Endothelial cell of umbilical vein (primary cell): ENCODE results near the gene ADNP. TPM values are rescaled to one million over a fixed set of nuclear protein-coding genes. Genes with fewer than 3 reads are reported as not detected.

ENCODE experiments used
- BruUV-seq: library from RNA; stranded (reverse); fragments of 400-500 nt; replicated peaks from 2 replicates; lab custom pipeline; 2021; lab: Mats Ljungman, UMichigan
- CTCF ChIA-PET: fragments of 300-600, 350-600 bp; sonication (Branson Sonifier 250); formaldehyde crosslinking; loops from one replicate; lab custom pipeline; 2021; ENCODE audit warnings: antibody characterized with exemption, inconsistent platforms; lab: Charles Lee
- POLR2A ChIA-PET: fragments of 300-600, 350-600 bp; sonication (Branson Sonifier 250); formaldehyde crosslinking; loops from one replicate; lab custom pipeline; 2021; ENCODE audit warnings: antibody characterized with exemption, inconsistent platforms; lab: Charles Lee
- DNase-seq: peaks from one replicate; pipeline ENCODE4 v3.0.0-alpha.2; 2011; ENCODE audit warnings: low read depth, low spot score
- FAIRE-seq: peaks from 2 replicates; lab custom pipeline; 2011; peaks lifted over from hg19 to GRCh38; lab: Jason Lieb, UNC
- H2AFZ ChIP-seq: 2 replicates; pipeline ENCODE4 v1.6.0; 2012; ENCODE audit warnings: low read depth, low read length, control low read depth, inconsistent platforms
- H3K27ac ChIP-seq: 2 replicates; pipeline ENCODE4 v1.5.1; 2011; ENCODE audit warnings: low read depth, mild to moderate bottlenecking, control low read depth, low read length, moderate library complexity; ENCODE audit not compliant: insufficient read depth
- H3K27me3 ChIP-seq, 2 experiments: 2 replicates each; pipeline versions ENCODE4 v1.6.0 to v1.6.1; 2011; ENCODE audit warnings: low read length in 2 of 2, mixed read lengths in 1 of 2; ENCODE audit not compliant: control insufficient read depth in 2 of 2, insufficient read depth in 2 of 2
- H3K36me3 ChIP-seq, 2 experiments: 2 replicates in 1 of 2; 3 replicates in 1 of 2; pipeline ENCODE4 v1.5.1; 2011; ENCODE audit warnings: low read length in 2 of 2, mild to moderate bottlenecking in 1 of 2, moderate library complexity in 1 of 2; ENCODE audit not compliant: control insufficient read depth in 2 of 2, insufficient read depth in 2 of 2; ENCODE audit errors: extremely low read depth in 1 of 2
- H3K4me1 ChIP-seq: 3 replicates; pipeline ENCODE4 v1.5.1; 2011; ENCODE audit warnings: mild to moderate bottlenecking, low read length; ENCODE audit not compliant: control insufficient read depth, insufficient read depth; ENCODE audit errors: extremely low read depth
- H3K4me2 ChIP-seq: 2 replicates; pipeline ENCODE4 v1.6.1; 2011; ENCODE audit warnings: low read length, control low read depth, mixed read lengths; ENCODE audit not compliant: insufficient read depth
- H3K4me3 ChIP-seq, 3 experiments: fragments of 200-600 bp in 1 of 3; sonication (generic), shearing (Covaris generic) in 1 of 3; replicated peaks in 1 of 3; 2 replicates each; pipeline ENCODE4 v1.5.1; 2011 to 2016; ENCODE audit warnings: control low read depth in 3 of 3, low read length in 3 of 3, mild to moderate bottlenecking in 2 of 3, inconsistent platforms in 1 of 3, low read depth in 1 of 3, moderate library complexity in 1 of 3; ENCODE audit not compliant: insufficient read depth in 1 of 3
- H3K79me2 ChIP-seq: 2 replicates; pipeline ENCODE4 v1.6.0; 2012; ENCODE audit warnings: low read length, inconsistent platforms; ENCODE audit not compliant: control insufficient read depth, insufficient read depth
- H3K9ac ChIP-seq: replicated peaks from 2 replicates; pipeline ENCODE3; 2011; ENCODE audit warnings: low read length, control low read depth; ENCODE audit not compliant: insufficient read depth; ENCODE audit errors: extremely low read depth
- H3K9me1 ChIP-seq: replicated peaks from 3 replicates; pipeline ENCODE4 v1.6.0; 2011; ENCODE audit warnings: mild to moderate bottlenecking, low read length; ENCODE audit not compliant: control insufficient read depth, insufficient read depth; ENCODE audit errors: extremely low read depth
- H3K9me3 ChIP-seq: replicated peaks from 2 replicates; pipeline ENCODE4 v1.5.1; 2012; ENCODE audit warnings: low read length, inconsistent platforms; ENCODE audit not compliant: control insufficient read depth, insufficient read depth
- H4K20me1 ChIP-seq: replicated peaks from 2 replicates; pipeline ENCODE3; 2011; ENCODE audit warnings: mild to moderate bottlenecking, low read length; ENCODE audit not compliant: control insufficient read depth, insufficient read depth; ENCODE audit errors: extremely low read depth
- EZH2 ChIP-seq: IDR thresholded peaks from 2 replicates; pipeline ENCODE4 v1.6.1; 2012; ENCODE audit warnings: borderline replicate concordance, low read depth, mild to moderate bottlenecking, moderate library complexity, low read length, inconsistent platforms; ENCODE audit not compliant: severe bottlenecking
- FOS ChIP-seq: IDR thresholded peaks from 2 replicates; pipeline ENCODE4 v1.6.1; 2011; ENCODE audit warnings: mild to moderate bottlenecking, low read length, moderate library complexity, borderline replicate concordance; ENCODE audit not compliant: insufficient read depth
- GATA2 ChIP-seq: IDR thresholded peaks from 2 replicates; pipeline ENCODE4 v1.7.0; 2011; ENCODE audit warnings: low read depth, mild to moderate bottlenecking, moderate library complexity, mixed read lengths, low read length; ENCODE audit not compliant: insufficient read length, insufficient read depth
- JUN ChIP-seq: IDR thresholded peaks from 2 replicates; pipeline ENCODE4 v1.6.1; 2011; ENCODE audit warnings: borderline replicate concordance, low read depth; ENCODE audit not compliant: insufficient read length, insufficient read depth
- MYC ChIP-seq: IDR thresholded peaks from one replicate; pipeline ENCODE4 v1.6.1; 2011; ENCODE audit warnings: mild to moderate bottlenecking, low read depth, low read length
- POLR2A ChIP-seq: IDR thresholded peaks from 2 replicates; pipeline ENCODE4 v1.6.1; 2012; ENCODE audit warnings: low read depth, mild to moderate bottlenecking, control low read depth, low read length
- POLR2AphosphoS5 ChIP-seq: IDR thresholded peaks from 2 replicates; pipeline ENCODE4 v1.6.1; 2012; ENCODE audit warnings: low read depth, mild to moderate bottlenecking, control low read depth, low read length, moderate library complexity; ENCODE audit not compliant: insufficient read depth
- dilution Hi-C: fragments of 300-500 bp; cut with MboI; formaldehyde crosslinking; loops from one replicate; pipeline ENCODE4 v1.15.0; 2019; ENCODE audit warnings: low sequenced_read_pairs; ENCODE audit not compliant: extremely low pct_ligation_motif_present
- intact Hi-C: fragments of 100-400 bp; cut with micrococcal nuclease; formaldehyde crosslinking; loops from one replicate; pipeline ENCODE4 v1.10.0; 2022
- polyA plus RNA-seq, 4 experiments: library from polyadenylated mRNA; depleted of rRNA in 3 of 4; stranded (reverse) in 3 of 4; unstranded in 1 of 4; fragments of >200 nt; gene quantifications; 2 replicates each; pipeline versions ENCODE4 v1.2.1 to v1.2.3, GENCODE V29; 2011 to 2012; ENCODE audit warnings: missing spikeins in 1 of 4
- total RNA-seq: library from RNA; stranded (reverse); gene quantifications from 2 replicates; pipeline ENCODE4 v1.2.3, GENCODE V29; 2021
- TF ChIP-seq, protein P1 (sequence below): IDR thresholded peaks from 2 replicates; pipeline ENCODE4 v1.6.1; 2011; ENCODE audit not compliant: insufficient read depth, insufficient read length
- TF ChIP-seq, protein P2 (sequence below), 2 donors: IDR thresholded peaks; 1 replicate in 1 of 2; 2 replicates in 1 of 2; pipeline ENCODE4 v1.5.1; 2011; ENCODE audit warnings: low read length in 2 of 2, mild to moderate bottlenecking in 2 of 2, moderate library complexity in 2 of 2, control low read depth in 1 of 2, inconsistent platforms in 1 of 2, low read depth in 1 of 2; ENCODE audit not compliant: insufficient read depth in 1 of 2; ENCODE audit errors: extremely low read depth in 1 of 2

Gene ADNP
- total and polyA plus RNA-seq, 2 donors (not counting 3 experiments of a cell fraction or from before 2014, with no cell fraction given), result 17.8 to 66.0 TPM

DNA sequence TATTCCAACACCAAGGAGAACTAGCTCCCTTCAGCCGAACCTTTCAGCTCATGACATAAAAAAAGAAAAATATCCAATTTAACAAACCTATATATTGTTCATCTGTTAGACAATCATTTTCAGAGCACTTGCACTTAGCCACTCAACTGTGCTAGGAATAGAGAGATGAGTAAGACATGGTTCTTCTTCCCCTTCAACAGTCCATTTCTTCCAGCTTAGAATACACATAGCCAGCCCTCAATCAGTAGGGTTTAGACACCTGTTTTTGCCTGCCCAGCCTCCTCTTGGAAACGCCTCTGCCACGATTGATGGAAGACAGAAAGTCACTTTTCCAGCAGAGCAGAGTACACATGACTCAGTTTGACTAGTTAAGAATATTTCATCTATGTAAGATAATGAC is 21.8 kb downstream of the ADNP start:
- Histone ChIP-seq H3K79me2 (peaks cover 99% of the 10 kb centered on the region), H3K4me2 (no peak overlapping the region), H3K27ac (no peak overlapping the region), H3K27me3 (no peaks in the 10 kb centered on the region), H3K36me3 (peaks cover 0 to 10% of the 10 kb centered on the region in 2 experiments), H3K4me3 (no peak overlapping the region), H3K9ac (no peak overlapping the region), H3K4me1 (peaks cover 11% of the 10 kb centered on the region), H4K20me1 (peaks cover 28% of the 10 kb centered on the region), H3K9me3 (no peaks in the 10 kb centered on the region), H2AFZ (no peak overlapping the region), H3K9me1 (no peaks in the 10 kb centered on the region)
- BruUV-seq, result no TSS peak
- dilution Hi-C loops, result no loop called here
- ChIA-PET POLR2A (no interaction called here), CTCF (interaction anchor here (0.8 to 3.7 kb wide), 5 partner anchors 14 to 116 kb away, joined by 3 to 16 read pairs (median 5); partner anchors contain the start of genes ADNP and BCAS4)
- TF ChIP-seq FOS (no peak), POLR2A (no peak), EZH2 (no peak), JUN (no peak), POLR2AphosphoS5 (no peak), GATA2 (no peak), MYC (no peak)
- TF ChIP-seq, protein P1, sequence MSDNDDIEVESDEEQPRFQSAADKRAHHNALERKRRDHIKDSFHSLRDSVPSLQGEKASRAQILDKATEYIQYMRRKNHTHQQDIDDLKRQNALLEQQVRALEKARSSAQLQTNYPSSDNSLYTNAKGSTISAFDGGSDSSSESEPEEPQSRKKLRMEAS, result no peak
- TF ChIP-seq, protein P2, sequence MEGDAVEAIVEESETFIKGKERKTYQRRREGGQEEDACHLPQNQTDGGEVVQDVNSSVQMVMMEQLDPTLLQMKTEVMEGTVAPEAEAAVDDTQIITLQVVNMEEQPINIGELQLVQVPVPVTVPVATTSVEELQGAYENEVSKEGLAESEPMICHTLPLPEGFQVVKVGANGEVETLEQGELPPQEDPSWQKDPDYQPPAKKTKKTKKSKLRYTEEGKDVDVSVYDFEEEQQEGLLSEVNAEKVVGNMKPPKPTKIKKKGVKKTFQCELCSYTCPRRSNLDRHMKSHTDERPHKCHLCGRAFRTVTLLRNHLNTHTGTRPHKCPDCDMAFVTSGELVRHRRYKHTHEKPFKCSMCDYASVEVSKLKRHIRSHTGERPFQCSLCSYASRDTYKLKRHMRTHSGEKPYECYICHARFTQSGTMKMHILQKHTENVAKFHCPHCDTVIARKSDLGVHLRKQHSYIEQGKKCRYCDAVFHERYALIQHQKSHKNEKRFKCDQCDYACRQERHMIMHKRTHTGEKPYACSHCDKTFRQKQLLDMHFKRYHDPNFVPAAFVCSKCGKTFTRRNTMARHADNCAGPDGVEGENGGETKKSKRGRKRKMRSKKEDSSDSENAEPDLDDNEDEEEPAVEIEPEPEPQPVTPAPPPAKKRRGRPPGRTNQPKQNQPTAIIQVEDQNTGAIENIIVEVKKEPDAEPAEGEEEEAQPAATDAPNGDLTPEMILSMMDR (IDR thresholded peaks at IDR 0.05; ENCODE audit: extremely low read depth in 1 of 2, insufficient read depth in 1 of 2, low read depth in 1 of 2, low read length in 2 of 2), result no peak
- intact Hi-C loops, result no loop called here
- no peak for DNase-seq
- no peak for FAIRE-seq
